ENCODE measurements around the gene MGLL.

DNA sequence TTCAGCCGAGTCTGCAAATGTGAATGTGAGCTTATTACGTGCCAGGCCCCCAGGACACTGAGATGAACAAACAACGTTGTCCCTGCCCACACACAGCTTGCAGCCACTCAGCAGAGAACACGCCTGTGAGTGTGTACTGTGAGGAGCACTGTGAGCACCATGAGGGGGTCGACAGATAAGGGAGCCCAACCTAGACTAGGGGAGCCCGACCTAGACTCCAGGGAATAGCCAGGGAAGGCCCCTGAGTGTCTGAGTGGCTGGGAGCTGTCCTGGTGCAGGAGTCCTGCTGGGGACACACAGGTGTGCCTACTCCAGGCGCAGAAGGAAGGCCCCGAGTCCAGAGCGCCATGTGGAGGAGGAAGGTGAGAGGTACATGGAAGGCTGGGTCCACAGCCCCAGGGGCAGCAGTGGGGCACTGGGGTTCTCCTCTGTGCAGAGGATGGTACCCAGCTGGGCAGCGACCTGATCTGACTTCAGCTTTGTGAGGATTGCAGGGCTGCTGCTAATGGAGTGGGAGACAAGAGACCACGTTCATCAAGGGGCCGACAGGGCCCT lies 36.5 kb downstream of the MGLL start:
- no peak for TF ChIP-seq POLR2A (IDR thresholded peaks at IDR 0.05)
- TF ChIP-seq, protein P1, sequence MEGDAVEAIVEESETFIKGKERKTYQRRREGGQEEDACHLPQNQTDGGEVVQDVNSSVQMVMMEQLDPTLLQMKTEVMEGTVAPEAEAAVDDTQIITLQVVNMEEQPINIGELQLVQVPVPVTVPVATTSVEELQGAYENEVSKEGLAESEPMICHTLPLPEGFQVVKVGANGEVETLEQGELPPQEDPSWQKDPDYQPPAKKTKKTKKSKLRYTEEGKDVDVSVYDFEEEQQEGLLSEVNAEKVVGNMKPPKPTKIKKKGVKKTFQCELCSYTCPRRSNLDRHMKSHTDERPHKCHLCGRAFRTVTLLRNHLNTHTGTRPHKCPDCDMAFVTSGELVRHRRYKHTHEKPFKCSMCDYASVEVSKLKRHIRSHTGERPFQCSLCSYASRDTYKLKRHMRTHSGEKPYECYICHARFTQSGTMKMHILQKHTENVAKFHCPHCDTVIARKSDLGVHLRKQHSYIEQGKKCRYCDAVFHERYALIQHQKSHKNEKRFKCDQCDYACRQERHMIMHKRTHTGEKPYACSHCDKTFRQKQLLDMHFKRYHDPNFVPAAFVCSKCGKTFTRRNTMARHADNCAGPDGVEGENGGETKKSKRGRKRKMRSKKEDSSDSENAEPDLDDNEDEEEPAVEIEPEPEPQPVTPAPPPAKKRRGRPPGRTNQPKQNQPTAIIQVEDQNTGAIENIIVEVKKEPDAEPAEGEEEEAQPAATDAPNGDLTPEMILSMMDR (IDR thresholded peaks at IDR 0.05), result no peak
